ENCODE results near the gene ZSWIM5. TPM values are rescaled to one million over a fixed set of nuclear protein-coding genes. Genes with fewer than 3 reads are reported as not detected.

ZSWIM5 gene
- total and polyA plus RNA-seq, 9 of the 15 experiments (the other 6 are each of a cell fraction or from before 2014, with no cell fraction given): under 0.01 to 0.07 (median 0.03) TPM; not detected in 3

GRCh38 chr1:45012639-45013278 is 193.6 kb downstream of the ZSWIM5 start (continued):
- TF ChIP-seq ZBTB12 (CRISPR knock-in tag; IDR thresholded peaks at IDR 0.05) (0 out of 2 replicates have a peak, but pooled peaks have one; percentile 10), FOXA1 (IDR thresholded peaks at IDR 0.05; ENCODE audit: borderline replicate concordance) (no peak), CBX3 (IDR thresholded peaks at IDR 0.05; ENCODE audit: borderline replicate concordance in 1 of 2, low read length in 2 of 2) (peak in 1 of 2 experiments; percentile 73; a peak in 2 of 3 replicates), HDAC3 (IDR thresholded peaks at IDR 0.05; ENCODE audit: borderline replicate concordance, partially characterized antibody) (peak; percentile 96), POLR2G (IDR thresholded peaks at IDR 0.05; ENCODE audit: low read depth, low read length) (peak; percentile 74), HBP1 (CRISPR knock-in tag; IDR thresholded peaks at IDR 0.05) (no peak), SRSF1 (IDR thresholded peaks at IDR 0.05; ENCODE audit: low read depth, low read length) (no peak), FOS (IDR thresholded peaks at IDR 0.05; ENCODE audit: extremely low read depth, insufficient read length) (no peak), PRDM10 (IDR thresholded peaks at IDR 0.05; ENCODE audit: partially characterized antibody) (peak; percentile 81), ZNF79 (CRISPR knock-in tag; IDR thresholded peaks at IDR 0.05; ENCODE audit: low read depth) (no peak), JUND (IDR thresholded peaks at IDR 0.05; ENCODE audit: borderline replicate concordance, low read depth, low read length) (peak; percentile 91; the same call in 1 of the 2 replicates), JUND (tag; IDR thresholded peaks at IDR 0.05; ENCODE audit: borderline replicate concordance, low read depth, low read length) (no peak; the same call in 2 of the 3 replicates), FOSL1 (tag; conservative IDR thresholded peaks at IDR 0.05) (peak; percentile 87), MCM5 (IDR thresholded peaks at IDR 0.05; ENCODE audit: low read depth) (no peak), ELF2 (CRISPR knock-in tag; IDR thresholded peaks at IDR 0.05) (peak; percentile 27; the same call in 1 of the 2 replicates), PTBP1 (IDR thresholded peaks at IDR 0.05; ENCODE audit: low read depth, low read length) (0 out of 2 replicates have a peak, but pooled peaks have one; percentile 46), DEAF1 (CRISPR knock-in tag; IDR thresholded peaks at IDR 0.05) (0 out of 2 replicates have a peak, but pooled peaks have one; percentile 4), TFAP4 (CRISPR knock-in tag; IDR thresholded peaks at IDR 0.05; ENCODE audit: borderline replicate concordance) (peak; percentile 93)
